Measurements from ENCODE around the gene RARS2.
A peak's percentile ranks its signal among the peaks of the same experiment; 100 is the strongest.
"Not testable (repeated sequence)": the region's sequence is repeated elsewhere in the genome, so short reads cannot be mapped to it uniquely, and the experiment has no call there.

Gene RARS2, protein sequence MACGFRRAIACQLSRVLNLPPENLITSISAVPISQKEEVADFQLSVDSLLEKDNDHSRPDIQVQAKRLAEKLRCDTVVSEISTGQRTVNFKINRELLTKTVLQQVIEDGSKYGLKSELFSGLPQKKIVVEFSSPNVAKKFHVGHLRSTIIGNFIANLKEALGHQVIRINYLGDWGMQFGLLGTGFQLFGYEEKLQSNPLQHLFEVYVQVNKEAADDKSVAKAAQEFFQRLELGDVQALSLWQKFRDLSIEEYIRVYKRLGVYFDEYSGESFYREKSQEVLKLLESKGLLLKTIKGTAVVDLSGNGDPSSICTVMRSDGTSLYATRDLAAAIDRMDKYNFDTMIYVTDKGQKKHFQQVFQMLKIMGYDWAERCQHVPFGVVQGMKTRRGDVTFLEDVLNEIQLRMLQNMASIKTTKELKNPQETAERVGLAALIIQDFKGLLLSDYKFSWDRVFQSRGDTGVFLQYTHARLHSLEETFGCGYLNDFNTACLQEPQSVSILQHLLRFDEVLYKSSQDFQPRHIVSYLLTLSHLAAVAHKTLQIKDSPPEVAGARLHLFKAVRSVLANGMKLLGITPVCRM

GRCh38 chr6:87589693-87590416 is at the start of gene RARS2, which contains the start of gene ORC3:
TSS of gene RARS2 (minus strand) at chr6:87589987. CDS start at chr6:87589957, 30 bp downstream.
TSS of gene ORC3 (plus strand) at chr6:87590135. CDS start at chr6:87590169, 34 bp downstream.
- DNase-seq (ENCODE audit: low read depth): peak; percentile 92

DNA sequence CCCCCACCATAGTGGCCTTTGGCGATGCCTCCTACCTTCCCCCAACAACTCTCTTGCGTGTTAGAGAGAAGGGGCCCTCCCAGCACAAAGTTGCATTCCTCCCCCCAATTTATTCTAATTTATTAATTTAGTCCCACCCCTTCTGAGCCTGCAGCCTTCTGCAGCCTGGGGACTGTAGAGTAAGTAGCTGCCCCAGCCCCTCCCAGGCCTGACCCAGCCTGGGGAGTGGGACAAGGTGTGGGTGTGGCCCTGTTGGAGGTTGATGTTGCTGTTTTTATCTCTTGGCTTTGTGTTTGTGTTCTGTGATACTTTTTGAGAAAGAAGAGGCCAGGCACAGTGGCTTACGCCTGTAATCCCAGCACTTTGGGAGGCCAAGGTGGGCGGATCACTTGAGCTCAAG is 49.6 kb upstream of the RARS2 start:
- no peak for DNase-seq (ENCODE audit: low read depth)

GRCh38 chr6:87637106-87637505 is 47.3 kb upstream of the RARS2 start:
- DNase-seq (ENCODE audit: low read depth): no peak

DNA sequence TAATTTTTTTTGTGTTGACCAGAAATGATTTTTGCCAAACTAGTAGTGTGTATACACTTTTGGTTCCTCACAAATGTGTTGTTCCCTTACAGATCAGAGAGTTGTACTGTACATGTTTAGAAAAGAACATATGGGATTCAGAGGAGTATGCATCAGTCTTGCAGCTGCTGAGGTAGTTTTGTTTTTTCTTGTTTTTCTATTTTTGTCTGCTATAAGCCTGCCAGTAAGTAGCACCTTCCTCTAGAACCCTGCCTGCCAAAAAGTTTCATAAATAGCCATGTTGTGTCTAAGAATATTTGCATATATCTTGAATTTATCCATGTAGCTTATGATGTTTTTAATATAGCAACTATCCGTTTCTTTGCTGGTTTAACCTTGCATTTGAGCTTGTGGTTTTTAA is 46.5 kb upstream of the RARS2 start:
- no peak for DNase-seq (ENCODE audit: low read depth)

DNA sequence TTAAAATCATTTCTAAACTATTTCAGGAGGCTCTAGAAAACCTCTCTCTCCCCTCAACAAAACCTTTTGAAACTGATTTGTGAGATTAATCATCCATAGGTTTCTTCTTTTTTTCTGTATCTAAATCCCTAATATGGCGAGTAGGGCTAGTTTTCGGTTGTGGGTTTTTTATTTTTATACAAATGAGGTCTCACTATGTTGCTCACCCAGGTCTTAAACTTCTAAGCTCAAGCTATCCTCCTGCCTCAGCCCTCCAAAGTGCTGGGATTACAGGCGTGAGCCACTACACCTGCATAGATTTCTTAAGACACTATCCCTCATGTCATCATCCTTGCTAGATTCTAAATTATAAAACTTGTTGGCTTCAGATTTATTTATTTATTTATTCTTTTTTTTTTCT is 44.1 kb upstream of the RARS2 start:
- DNase-seq (ENCODE audit: low read depth): no peak

DNA sequence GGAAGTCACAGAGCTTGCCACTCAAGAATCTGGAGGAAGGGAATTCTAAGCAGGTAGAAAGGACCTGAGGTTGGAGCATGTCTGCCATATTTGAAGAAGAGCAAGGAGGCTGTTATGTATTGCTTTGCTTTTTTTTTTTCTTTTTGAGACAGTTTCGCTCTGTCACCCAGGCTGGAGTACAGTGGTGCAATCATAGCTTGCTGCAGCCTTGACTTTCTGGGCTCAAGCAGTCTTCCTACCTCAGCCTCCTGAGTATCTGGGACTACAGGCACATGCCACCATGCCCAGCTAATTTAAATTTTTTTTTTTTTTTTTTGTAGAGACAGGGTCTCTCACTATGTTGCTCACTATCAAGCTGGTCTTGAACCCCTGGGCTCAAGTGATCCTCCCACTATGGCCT is 41.0 kb upstream of the RARS2 start:
- DNase-seq (ENCODE audit: low read depth): no peak

DNA sequence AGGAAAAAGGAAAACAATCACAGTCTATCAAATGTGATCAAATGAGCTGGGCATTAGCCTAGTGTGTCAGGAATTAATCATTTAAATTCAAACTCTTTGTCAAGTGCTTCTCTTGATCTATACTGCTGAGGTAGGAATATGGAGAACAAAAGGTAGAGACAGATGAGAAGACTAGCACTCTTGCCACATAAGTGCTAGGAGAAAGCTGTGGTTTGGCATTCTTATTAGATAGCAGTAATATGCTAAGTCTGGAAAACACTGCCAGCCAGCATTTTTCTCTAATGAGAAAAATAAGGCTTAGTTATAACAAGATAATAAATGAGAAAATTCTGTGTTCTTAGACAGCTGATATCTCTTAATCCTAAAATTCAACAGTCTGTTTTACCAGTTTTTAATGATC is 39.1 kb upstream of the RARS2 start:
- no peak for DNase-seq (ENCODE audit: low read depth)

DNA sequence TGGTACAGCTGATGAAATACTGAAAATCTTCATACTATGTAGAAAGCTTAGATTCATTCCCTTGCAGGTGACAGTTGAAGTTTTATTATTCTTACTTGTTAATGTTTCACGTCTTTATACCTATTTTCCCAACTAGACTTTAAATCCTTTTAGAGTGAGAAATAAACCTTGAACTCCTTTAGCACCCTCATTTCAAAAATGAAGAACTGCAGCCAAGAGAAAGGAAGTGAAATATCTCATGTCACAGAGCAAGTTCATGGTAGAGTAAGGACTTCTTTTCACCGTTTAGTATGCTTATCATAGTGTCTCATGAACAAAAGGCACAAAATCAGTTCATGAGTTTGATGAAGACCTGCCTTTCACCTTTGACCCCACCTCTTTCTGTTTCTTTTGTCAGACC is 38.6 kb upstream of the RARS2 start:
- no peak for DNase-seq (ENCODE audit: low read depth)

GRCh38 chr6:87623248-87623647 is 33.5 kb upstream of the RARS2 start:
- DNase-seq (ENCODE audit: low read depth): no peak

DNA sequence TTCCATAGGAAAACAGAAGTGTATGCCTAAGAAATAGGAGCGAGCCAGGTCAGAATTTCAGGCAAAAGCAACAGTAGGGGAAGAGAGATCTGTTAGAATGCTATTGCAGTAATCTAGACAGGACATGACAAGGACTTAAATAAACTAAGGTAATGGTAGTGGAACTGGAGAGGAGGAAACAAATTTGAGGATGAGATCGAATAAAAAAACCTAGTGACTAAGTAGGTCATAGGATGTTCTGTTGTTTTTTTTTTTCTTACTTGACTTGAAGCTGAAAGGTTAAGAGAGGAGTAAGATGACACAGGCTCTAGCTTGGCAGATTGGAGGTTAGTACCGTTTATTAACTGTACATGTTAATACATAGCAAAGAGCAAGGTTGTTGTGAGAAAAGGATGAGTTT is 28.7 kb upstream of the RARS2 start:
- no peak for DNase-seq (ENCODE audit: low read depth)

DNA sequence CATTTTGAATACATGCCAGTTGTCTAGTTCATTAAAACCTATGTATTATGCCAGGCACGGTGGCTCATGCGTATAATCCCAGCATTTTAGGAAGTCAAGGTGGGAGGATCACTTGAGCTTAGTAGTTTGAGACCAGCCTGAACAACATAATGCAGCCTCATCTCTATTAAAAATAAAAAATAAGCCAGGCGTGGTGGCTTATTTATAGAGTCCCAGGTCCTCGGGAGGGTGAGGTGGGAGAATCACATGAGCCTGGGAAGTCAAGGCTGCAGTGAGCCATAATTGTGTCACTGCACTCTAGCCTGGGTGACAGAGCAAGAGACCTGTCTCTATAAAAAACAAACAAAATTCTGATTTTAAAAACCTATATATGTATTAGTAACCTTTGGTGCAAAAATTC is 27.6 kb upstream of the RARS2 start:
- no peak for DNase-seq (ENCODE audit: low read depth)

DNA sequence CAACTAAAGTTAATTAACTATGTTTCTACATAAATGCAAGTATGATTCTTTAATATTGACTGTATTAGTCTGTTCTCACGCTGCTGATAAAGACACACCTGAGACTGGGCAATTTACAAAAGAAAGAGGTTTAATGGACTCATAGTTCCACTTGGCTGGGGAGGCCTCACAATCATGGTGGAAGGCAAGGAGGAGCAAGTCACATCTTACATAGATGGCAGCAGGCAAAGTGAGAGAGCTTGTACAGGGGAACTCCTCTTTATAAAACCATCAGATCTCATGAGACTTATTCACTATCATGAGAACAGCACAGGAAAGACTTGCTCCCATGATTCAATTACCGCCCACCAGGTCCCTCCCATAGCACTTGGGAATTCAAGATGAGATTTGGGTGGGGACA is 23.2 kb upstream of the RARS2 start:
- DNase-seq (ENCODE audit: low read depth): not testable (repeated sequence)

- no peak for DNase-seq (ENCODE audit: low read depth)
These were observed 19.0 kb upstream of the RARS2 start for GRCh38 chr6:87608802-87609201.

GRCh38 chr6:87606199-87606598 is 16.4 kb upstream of the RARS2 start:
- no peak for DNase-seq (ENCODE audit: low read depth)

DNA sequence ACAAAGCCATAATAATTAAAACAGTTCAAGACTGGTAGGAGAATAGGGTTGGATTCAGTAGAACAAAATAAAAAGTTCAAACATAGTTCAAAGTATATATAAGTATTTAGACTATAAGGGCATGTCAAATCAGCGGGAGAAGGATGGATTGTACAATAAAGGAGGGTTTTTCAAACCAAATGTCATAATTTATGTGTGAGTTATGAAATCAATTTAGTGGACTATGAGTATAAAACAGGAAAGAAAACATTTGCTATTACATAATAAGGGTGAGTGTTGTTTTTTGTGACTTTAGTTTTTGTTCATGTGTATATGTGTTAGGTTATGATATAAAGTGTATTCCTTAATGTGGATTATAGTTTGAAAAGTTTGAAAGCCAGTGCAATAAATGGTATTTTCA is 10.8 kb upstream of the RARS2 start:
- no peak for DNase-seq (ENCODE audit: low read depth)

GRCh38 chr6:87590990-87591389 is 1.2 kb upstream of the RARS2 start:
- no peak for DNase-seq (ENCODE audit: low read depth)

DNA sequence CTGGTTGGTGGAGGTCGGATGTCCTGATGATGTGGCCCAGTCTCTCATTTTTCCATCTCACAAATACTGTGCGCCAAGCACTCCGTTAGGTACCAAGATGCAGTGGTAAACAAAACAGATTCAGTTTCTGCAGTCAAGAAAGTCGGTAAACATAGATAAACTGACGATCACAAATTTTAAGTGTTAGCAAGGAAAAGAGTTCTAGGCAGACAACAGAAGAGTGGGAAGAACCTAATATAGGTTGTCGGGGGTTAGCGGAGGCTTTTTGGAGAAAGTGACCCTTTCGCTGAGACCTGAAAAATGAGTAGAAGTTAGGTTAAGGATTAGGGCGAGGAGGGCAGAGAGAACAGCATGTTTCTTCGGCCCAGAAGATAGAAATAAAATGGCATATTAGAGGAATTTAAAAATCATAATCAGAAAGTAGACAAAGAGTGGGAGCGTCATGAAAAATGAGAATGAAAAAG is 662 bp upstream of the RARS2 start:
- DNase-seq (ENCODE audit: low read depth): no peak

- DNase-seq (ENCODE audit: low read depth): no peak
These were observed 905 bp downstream of the RARS2 start for GRCh38 chr6:87588756-87589407.

GRCh38 chr6:87586371-87587077 is 3.3 kb downstream of the RARS2 start:
- no peak for DNase-seq (ENCODE audit: low read depth)

DNA sequence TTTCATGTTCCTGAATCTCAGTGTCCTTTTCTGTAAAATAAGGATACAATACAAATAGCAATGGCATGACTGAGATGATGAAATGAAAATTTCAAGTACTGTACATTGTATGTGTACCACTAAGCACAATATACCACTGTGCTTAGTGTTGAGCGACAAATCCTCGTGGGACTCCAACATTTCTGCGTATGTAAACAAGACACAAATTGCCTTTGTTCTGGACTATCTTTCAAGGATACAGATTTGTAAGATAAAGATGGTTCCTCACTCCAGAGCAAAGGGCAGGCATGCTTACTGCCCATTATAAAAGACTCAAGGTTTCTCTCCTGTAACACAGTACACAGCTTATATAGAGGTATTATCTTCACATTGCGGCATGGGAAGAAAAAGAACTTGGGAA is 6.0 kb downstream of the RARS2 start:
- DNase-seq (ENCODE audit: low read depth): no peak

GRCh38 chr6:87575423-87575822 is 14.4 kb downstream of the RARS2 start:
- no peak for DNase-seq (ENCODE audit: low read depth)

Measured in stimulated activated CD8-positive, alpha-beta memory T cell treated with anti-CD3 and anti-CD28 coated beads, Interleukin-4, amount 100 ng/mL, for 24 hours (primary cell).